T follicular helper cell (primary cell): Measurements from ENCODE around the gene OR51D1.

Experiments
- DNase-seq: peaks from one replicate; pipeline ENCODE4 v3.0.0-alpha.2; 2020; ENCODE audit warnings: low read depth
- total RNA-seq, 2 experiments: gene quantifications; one replicate each; lab custom pipeline; 2026; lab: John Stamatoyannopoulos, UW

OR51D1 gene, protein sequence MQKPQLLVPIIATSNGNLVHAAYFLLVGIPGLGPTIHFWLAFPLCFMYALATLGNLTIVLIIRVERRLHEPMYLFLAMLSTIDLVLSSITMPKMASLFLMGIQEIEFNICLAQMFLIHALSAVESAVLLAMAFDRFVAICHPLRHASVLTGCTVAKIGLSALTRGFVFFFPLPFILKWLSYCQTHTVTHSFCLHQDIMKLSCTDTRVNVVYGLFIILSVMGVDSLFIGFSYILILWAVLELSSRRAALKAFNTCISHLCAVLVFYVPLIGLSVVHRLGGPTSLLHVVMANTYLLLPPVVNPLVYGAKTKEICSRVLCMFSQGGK
- total RNA-seq, result 0 reads per million in 2 experiments

- peak; percentile 50 for DNase-seq
Observed at GRCh38 chr11:4636962-4637661, at the start of gene OR51D1. Gene OR51D1, plus strand, starts transcription at chr11:4637477. Its CDS starts 2,314 bp downstream, at chr11:4639791.

- no peak for DNase-seq
Observed at GRCh38 chr11:4589017-4589416, 48.3 kb upstream of the OR51D1 start.

DNA sequence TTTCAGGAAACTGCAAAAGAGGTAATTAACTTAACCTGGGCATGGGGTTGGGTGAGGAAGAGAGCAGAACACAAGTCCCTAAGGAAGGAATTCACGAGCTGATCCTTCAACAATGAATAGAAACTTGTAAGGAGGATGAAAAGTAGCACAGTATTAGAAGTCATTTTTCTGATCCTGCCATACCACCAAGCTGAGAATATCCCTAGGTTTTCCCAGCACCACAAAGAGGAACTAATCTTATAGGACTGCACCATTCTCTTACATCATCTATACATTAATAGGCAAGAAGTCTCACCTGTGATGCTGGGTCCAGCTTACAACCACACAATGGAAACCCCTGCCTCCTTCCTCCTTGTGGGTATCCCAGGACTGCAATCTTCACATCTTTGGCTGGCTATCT is 43.5 kb upstream of the OR51D1 start, which contains the start of gene OR52I1:
Gene OR52I1 (plus strand): TSS at position 301 of the 400 bp plus-strand sequence. CDS start 0 bp downstream, at position 301.
- DNase-seq, result no peak

GRCh38 chr11:4605057-4605456 is 32.2 kb upstream of the OR51D1 start:
- DNase-seq, result no peak

GRCh38 chr11:4606231-4607015 is 30.9 kb upstream of the OR51D1 start:
- DNase-seq, result no peak

DNA sequence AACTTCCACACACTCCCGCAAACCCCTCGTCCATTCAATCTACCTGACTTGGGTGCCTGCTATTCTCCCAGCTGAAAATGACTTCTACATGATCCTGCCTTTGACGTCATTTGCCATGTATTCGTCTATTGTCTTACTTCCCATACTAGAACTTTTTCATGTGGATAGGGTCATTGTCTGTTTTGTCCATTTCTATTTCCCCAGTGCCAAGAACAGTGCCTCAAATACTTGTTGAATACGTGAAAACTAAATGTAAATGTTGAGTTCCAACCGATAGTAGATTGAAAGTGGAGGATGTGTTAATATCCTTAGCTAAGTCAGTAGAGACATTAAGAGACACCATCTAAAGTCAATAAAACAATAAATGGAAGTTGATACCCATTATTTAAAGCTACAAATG is 30.2 kb upstream of the OR51D1 start:
- no peak for DNase-seq

DNA sequence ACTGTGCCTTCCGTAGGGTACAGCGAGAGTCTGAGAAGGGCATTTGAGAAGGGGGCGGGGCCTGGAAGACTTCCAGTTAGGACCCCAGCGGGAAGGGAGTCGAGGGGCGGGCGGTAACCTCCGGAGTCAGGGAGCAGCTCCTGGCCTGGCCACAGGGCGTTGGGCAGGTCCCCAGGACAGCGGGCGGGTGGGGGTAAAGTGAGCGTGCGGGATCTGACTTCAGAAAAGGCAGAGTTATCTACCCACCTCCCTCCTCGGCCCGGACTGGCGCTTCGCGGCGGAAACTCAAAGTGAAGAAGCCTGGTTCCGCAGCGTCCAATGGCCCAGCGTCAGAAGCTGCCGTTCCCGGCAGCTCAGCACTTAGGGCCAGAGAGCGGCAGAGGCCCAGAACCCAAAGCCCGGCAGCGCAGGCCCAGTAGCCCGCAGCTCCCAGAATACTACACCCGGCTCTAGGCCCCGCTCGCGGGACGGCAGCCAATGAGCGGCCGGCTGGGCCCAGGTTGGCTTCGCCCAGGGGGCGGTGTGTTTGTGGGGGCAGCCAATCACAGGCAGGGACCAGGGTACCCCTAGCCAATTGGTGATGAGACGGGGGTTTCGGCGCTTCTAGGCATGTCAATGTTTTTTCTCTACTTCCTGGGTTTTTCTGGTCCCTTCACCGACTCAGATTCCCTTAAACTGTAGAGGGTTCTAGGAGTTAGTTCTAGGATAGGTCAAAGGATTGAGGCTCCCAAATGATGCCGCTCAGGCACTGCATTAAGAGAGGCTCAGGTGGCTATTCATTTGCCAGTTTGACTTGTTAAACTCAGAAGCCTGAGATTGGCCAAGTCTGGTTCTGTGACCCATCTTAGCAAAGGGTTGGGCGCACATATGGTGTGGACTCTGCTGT is 29.3 kb upstream of the OR51D1 start, which contains the start of gene TRIM68:
Gene TRIM68 (minus strand): TSS at position 451 of the 886 bp plus-strand sequence. CDS start 2,727 bp downstream, outside the sequence.
- DNase-seq, result peak; percentile 91

- DNase-seq, result no peak
Observed at GRCh38 chr11:4610258-4610935, 26.9 kb upstream of the OR51D1 start.

DNA sequence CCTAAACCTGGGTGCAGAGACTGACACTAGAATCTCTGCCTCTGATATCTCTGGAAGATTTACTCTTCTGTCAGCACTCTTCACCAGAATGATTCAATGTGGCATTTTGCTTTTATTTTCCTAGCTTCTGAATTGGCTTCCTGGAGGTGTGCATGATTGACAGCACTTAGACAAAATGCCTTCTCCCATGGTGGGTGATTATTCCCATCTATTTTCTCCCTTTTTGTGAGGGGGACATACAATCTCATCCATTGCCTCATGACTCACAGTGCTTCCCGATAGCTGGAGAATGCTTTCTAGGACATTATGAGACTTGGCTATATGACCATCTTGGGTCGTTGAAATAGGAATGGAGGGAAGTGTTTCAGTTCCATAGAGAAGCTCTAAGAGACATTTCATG is 25.3 kb upstream of the OR51D1 start:
- DNase-seq, result no peak

DNA sequence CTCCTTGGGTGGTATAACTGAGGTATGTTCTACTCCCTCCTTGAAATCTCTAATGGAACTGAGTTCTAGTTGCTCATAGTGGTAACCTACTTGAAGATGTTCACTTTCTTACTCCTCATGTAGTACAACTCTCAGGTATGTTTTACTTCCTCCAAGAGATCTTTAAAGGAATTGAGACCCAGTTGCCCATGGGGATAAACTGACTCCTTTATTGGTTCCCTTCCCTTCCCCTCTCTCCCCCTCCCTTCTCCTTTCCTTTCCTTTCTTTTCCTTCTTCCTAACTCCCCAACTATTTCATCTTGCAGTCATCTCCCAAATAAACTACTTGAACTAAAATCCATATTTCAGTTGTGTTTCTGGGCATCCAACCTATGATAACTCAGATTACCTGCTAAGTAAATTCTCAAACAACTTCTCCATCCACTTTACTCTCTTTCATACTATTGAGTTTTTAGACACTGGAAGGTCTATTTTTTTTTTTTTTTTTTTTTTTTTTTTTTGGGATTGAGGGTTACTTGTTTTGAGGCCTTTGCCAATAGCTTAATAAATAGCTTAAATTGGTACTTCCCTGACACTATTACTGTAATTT is 21.3 kb upstream of the OR51D1 start:
- DNase-seq, result no peak

DNA sequence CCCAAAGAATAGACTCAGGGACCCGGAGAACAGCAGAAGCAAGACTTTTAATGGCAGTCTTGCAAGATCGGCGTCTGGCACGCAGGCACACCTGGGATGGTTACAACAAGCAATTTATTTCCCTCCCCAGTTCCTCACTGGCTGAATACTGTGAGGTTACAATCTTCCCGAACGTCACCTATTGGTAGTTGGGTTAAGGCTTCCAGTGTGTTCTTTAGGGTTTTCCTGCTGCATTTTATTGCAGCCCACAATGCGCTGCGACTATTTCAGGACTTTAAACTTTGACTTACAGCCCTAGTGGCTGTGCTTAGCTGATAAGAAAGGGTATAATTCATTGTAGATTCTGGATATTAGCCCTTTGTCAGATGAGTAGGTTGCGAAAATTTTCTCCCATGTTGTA is 17.8 kb upstream of the OR51D1 start:
- DNase-seq, result no peak

DNA sequence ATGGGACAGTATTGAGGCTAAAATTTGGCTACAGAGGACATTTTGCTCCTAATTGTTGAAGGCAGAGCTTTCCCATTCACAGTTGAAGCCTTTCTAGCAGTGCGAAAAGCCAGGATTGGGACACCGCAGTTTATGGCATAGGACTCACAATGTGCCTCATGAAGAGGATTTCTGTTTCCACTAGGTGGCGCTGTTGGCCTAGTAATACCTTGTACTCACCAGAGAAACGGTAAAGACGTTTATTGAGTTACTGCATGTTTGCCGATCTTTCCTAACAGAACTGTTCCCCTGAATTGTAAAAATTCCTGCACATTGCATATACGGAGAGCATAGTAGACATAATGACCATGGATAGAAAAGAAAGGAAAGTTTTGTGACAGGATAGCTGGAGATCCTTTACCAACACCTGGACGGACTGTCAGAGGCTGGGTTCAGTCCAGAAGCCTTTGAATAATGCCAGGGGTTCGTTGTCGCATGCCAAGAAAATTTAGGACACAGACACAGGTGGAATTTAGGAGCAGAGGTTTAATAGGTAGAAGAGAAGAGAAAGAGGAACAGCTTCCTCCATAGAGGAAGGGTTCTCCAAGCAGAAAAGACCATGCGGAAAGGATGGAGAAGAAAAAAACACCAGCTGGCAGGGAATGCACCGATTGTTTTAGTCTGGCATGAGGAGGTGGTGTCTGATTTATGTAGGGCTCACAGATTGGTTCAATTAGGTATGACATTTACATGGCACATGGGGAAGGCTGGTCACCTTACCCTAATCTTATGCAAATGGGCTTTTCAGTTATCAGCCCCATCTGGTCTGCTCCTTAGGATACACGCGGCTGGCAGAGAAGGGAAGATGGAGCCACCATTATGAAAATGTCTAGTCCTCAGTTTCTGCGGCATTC is 10.8 kb upstream of the OR51D1 start:
- DNase-seq, result peak; percentile 16

GRCh38 chr11:4636136-4636535 is 1.1 kb upstream of the OR51D1 start:
- DNase-seq, result no peak

DNA sequence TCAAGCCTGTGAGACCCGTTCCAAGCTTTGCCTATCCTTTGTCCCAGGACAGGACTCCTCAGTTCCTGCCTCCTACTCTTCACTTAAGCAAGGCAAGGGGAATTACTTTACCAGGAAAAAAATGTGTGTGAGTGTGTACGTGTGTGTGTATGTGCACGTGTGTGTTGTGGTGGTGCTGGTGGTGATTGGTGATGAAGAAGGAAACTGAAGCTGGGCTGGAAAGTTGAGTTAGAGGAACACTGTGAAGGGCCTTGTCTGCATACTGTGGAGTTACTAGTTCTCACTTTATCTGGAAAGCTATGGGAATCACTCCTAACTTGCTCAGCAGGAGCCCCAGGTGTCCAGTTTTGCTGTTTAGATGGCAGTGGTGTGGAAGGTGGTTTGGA is 378 bp downstream of the OR51D1 start:
- no peak for DNase-seq

DNA sequence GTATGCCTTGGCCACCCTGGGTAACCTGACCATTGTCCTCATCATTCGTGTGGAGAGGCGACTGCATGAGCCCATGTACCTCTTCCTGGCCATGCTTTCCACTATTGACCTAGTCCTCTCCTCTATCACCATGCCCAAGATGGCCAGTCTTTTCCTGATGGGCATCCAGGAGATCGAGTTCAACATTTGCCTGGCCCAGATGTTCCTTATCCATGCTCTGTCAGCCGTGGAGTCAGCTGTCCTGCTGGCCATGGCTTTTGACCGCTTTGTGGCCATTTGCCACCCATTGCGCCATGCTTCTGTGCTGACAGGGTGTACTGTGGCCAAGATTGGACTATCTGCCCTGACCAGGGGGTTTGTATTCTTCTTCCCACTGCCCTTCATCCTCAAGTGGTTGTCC is 2.7 kb downstream of the OR51D1 start:
- no peak for DNase-seq

- no peak for DNase-seq
Observed at GRCh38 chr11:4641501-4641900, 4.2 kb downstream of the OR51D1 start.

- no peak for DNase-seq
Observed at GRCh38 chr11:4642043-4642442, 4.8 kb downstream of the OR51D1 start.

- no peak for DNase-seq
Observed at GRCh38 chr11:4643076-4643475, 5.8 kb downstream of the OR51D1 start.

DNA sequence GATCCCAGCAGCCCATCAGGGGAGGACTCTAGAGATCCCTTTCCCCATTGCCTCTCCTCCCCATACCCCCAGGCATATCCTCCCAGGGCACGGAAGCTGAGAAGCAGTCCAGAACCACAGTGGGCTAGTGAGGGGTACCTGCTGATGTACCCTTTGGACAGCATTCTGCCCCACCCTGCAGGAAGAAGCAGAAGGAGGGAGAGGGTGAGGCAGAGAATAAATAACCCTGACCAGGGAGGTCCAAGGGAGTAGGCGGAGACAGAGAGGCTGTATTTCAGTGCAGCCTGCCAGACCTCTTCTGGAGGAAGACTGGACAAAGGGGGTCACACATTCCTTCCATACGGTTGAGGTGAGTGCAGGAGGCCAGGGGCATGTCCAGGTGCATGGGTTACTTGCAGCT is 6.4 kb downstream of the OR51D1 start, which contains the start of gene OR51E1:
Gene OR51E1 (plus strand): TSS at position 301 of the 400 bp plus-strand sequence. CDS start 8,545 bp downstream, outside the sequence.
- DNase-seq, result no peak
